HCT116 (cell line): ENCODE results near the gene GGT7.

Source experiments
- CBX3 ChIP-seq: IDR thresholded peaks from 2 replicates; pipeline ENCODE4 v1.6.1; 2012; ENCODE audit warnings: low read depth
- CEBPB ChIP-seq: IDR thresholded peaks from 2 replicates; pipeline ENCODE4 v1.6.1; 2012; ENCODE audit warnings: low read depth
- EZH2 ChIP-seq: fragments of 200-600 bp; sonication (generic); IDR thresholded peaks from 2 replicates; pipeline ENCODE4 v1.6.1; 2017; ENCODE audit warnings: antibody characterized with exemption, mixed run types
- EZH2phosphoT487 ChIP-seq: fragments of 200-600 bp; IDR thresholded peaks from 2 replicates; pipeline ENCODE4 v1.6.1; 2018; ENCODE audit warnings: antibody characterized with exemption, borderline replicate concordance
- POLR2A ChIP-seq: IDR thresholded peaks from 2 replicates; pipeline ENCODE4 v1.7.0; 2011; ENCODE audit warnings: borderline replicate concordance; ENCODE audit not compliant: insufficient read depth, insufficient read length; ENCODE audit errors: extremely low read depth
- POLR2AphosphoS5 ChIP-seq: IDR thresholded peaks from 2 replicates; pipeline ENCODE4 v1.6.1; 2011; ENCODE audit warnings: mild to moderate bottlenecking, low read depth, low read length, moderate library complexity
- SIN3A ChIP-seq: IDR thresholded peaks from 2 replicates; pipeline ENCODE4 v1.6.1; 2012; ENCODE audit warnings: low read depth
- ZNF274 ChIP-seq: fragments of 200-500 bp; sonication (Bioruptor generic); IDR thresholded peaks from 2 replicates; pipeline ENCODE4 v1.6.1; 2014; ENCODE audit warnings: mild to moderate bottlenecking, low read depth, low read length, inconsistent platforms
- TF ChIP-seq, protein P1 (sequence below), 3 experiments: fragments of 200-600 bp in 1 of 3; sonication (generic) in 1 of 3; IDR thresholded peaks in 2 of 3; conservative IDR thresholded peaks in 1 of 3; 2 replicates each; pipeline ENCODE4 v1.5.1; 2012 to 2017; ENCODE audit warnings: low read depth in 2 of 3, low read length in 2 of 3, antibody characterized with exemption in 1 of 3, borderline replicate concordance in 1 of 3, control low read depth in 1 of 3, mild to moderate bottlenecking in 1 of 3, mixed read lengths in 1 of 3, mixed run types in 1 of 3, moderate library complexity in 1 of 3; ENCODE audit not compliant: insufficient read depth in 1 of 3

DNA sequence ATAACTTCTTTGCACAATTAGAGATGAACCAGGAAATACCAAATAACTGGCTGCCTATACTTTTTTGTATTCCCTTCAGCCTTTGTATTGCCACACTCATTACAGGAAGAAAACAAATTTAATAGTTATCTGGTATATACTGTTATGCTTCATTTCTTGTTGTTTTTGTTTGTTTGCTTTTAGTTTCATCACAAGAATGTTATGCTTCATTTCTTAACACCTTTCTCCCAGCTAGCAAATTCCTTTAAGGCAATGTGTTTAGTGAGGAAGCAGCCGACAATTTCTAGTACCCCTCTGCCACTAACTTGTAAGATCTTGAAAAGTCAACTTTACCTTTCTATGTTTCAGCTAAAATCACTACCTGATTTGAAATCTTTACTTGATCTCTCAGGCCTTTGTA, 48.6 kb downstream of the GGT7 start:
- TF ChIP-seq EZH2phosphoT487 = no peak
- no peak for TF ChIP-seq POLR2A
- TF ChIP-seq, protein P1, sequence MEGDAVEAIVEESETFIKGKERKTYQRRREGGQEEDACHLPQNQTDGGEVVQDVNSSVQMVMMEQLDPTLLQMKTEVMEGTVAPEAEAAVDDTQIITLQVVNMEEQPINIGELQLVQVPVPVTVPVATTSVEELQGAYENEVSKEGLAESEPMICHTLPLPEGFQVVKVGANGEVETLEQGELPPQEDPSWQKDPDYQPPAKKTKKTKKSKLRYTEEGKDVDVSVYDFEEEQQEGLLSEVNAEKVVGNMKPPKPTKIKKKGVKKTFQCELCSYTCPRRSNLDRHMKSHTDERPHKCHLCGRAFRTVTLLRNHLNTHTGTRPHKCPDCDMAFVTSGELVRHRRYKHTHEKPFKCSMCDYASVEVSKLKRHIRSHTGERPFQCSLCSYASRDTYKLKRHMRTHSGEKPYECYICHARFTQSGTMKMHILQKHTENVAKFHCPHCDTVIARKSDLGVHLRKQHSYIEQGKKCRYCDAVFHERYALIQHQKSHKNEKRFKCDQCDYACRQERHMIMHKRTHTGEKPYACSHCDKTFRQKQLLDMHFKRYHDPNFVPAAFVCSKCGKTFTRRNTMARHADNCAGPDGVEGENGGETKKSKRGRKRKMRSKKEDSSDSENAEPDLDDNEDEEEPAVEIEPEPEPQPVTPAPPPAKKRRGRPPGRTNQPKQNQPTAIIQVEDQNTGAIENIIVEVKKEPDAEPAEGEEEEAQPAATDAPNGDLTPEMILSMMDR (IDR thresholded peaks at IDR 0.05 in 2 of 3, conservative IDR thresholded peaks at IDR 0.05 in 1 of 3; ENCODE audit: borderline replicate concordance in 1 of 3, insufficient read depth in 1 of 3, low read depth in 2 of 3, low read length in 2 of 3) = no peak
- TF ChIP-seq POLR2AphosphoS5 = no peak
- TF ChIP-seq SIN3A = no peak
- TF ChIP-seq CEBPB = no peak
- no peak for TF ChIP-seq ZNF274
- no peak for TF ChIP-seq CBX3
- no peak for TF ChIP-seq EZH2
